Esophagus muscularis mucosa (tissue), 4 donors: Measurements from ENCODE around the gene EPHA6. TPM values are rescaled to one million over a fixed set of nuclear protein-coding genes. Genes with fewer than 3 reads are reported as not detected.

Source experiments
- DNase-seq: peaks from one replicate; pipeline ENCODE4 v3.0.0-alpha.2; 2017; ENCODE audit errors: extremely low spot score
- H3K27ac ChIP-seq, 4 donors: fragments of 200-600 bp; sonication (generic); replicated peaks in 1 of 4; 1 replicate in 3 of 4; 2 replicates in 1 of 4; pipeline ENCODE4 v1.5.1; 2016 to 2019; ENCODE audit warnings: mild to moderate bottlenecking in 1 of 4
- H3K27me3 ChIP-seq, 4 donors: fragments of 200-600 bp; sonication (generic); one replicate each; pipeline versions ENCODE4 v1.5.1 to v1.6.0; 2016 to 2019
- H3K36me3 ChIP-seq, 4 donors: fragments of 200-600 bp; sonication (generic); one replicate each; pipeline ENCODE4 v1.5.1; 2016 to 2019
- H3K4me1 ChIP-seq, 4 donors: fragments of 200-600 bp; sonication (generic); one replicate each; pipeline ENCODE4 v1.5.1; 2016 to 2019
- H3K4me3 ChIP-seq, 4 donors: fragments of 200-600 bp; sonication (generic); 1 replicate in 2 of 4; 2 replicates in 2 of 4; pipeline ENCODE4 v1.5.1; 2016 to 2019; ENCODE audit warnings: mild to moderate bottlenecking in 4 of 4, moderate library complexity in 1 of 4
- H3K9me3 ChIP-seq, 4 donors: fragments of 200-600 bp; sonication (generic); 1 replicate in 3 of 4; 2 replicates in 1 of 4; pipeline ENCODE4 v1.5.1; 2016 to 2019
- CTCF ChIP-seq, 3 experiments: fragments of 200-600 bp in 2 of 3; fragments of 450-650 bp in 1 of 3; sonication (generic) in 2 of 3; IDR thresholded peaks; one replicate each; pipeline ENCODE4 v1.5.1; 2017 to 2019; ENCODE audit warnings: antibody characterized with exemption in 3 of 3, mild to moderate bottlenecking in 2 of 3, moderate library complexity in 1 of 3
- EP300 ChIP-seq: sonication (generic); formaldehyde crosslinking; IDR thresholded peaks from one replicate; pipeline ENCODE4 v1.6.1; 2017; ENCODE audit warnings: antibody characterized with exemption
- POLR2A ChIP-seq: fragments of 450-650 bp; IDR thresholded peaks from one replicate; pipeline ENCODE4 v1.6.1; 2017; ENCODE audit warnings: antibody characterized with exemption, moderate library complexity, mild to moderate bottlenecking, low read depth
- POLR2AphosphoS5 ChIP-seq, 2 donors: sonication (generic); formaldehyde crosslinking; IDR thresholded peaks; one replicate each; pipeline ENCODE4 v1.6.1; 2017; ENCODE audit warnings: antibody characterized with exemption in 2 of 2
- WGBS: methylation state at CpG from one replicate; pipeline ENCODE4 v1.1.5; 2018; 5-methylcytosine and 5-hydroxymethylcytosine counted together
- intact Hi-C: fragments of 100-400 bp; cut with DNase I; formaldehyde crosslinking; loops from one replicate; pipeline ENCODE4 v1.15.1; 2023
- total RNA-seq, 4 donors: library from RNA; depleted of rRNA; stranded (reverse); fragments of >200 nt; gene quantifications; one replicate each; pipeline versions ENCODE4 v1.1.0 to v1.2.1, GENCODE V29; 2016

Gene EPHA6
- total RNA-seq, 4 donors from 2014 or later: 1.8 to 8.3 (median 4.2) TPM

DNA sequence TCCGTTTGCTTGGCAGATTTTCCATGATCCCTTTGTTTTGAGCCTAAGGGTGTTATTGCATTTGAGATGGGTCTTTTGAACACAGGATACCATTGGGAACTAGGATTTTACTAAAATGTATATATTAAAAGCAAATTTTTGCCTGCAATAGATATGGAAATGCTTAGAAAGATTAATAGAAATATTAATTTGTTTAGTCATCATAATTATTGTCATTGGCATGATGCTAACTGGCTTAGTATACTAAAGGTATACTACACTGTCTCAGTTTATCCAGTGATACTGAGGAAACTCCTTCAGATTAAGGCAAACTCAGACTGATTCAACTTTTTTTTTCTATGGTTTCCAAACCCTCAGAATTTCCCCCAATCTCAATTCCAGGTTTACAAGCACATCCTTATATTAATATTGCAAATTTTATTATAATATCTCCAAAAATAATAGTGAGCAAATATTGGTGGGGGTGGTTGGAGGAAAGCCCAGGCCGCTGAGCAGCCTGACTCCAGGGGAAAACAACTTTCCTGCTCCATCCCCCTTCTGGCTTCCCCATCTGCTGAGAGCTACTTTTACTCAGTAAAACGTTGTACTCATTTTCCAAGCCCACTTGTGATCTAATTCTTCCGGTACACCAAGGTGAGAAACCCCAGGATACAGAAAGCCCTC lies 291.7 kb downstream of the EPHA6 start:
- H3K27ac ChIP-seq: no peak overlapping the region
- TF ChIP-seq CTCF (IDR thresholded peaks at IDR 0.05) (no peak), POLR2A (no peak), EP300 (no peak)

GRCh38 chr3:97106652-97106989 lies 292.2 kb downstream of the EPHA6 start:
- no peaks in the 10 kb centered on the region for H3K9me3 ChIP-seq
- H3K4me1 ChIP-seq: no peaks in the 10 kb centered on the region
- WGBS: 86% methylated on average over 4 of the region's 4 CpGs
- no peaks in the 10 kb centered on the region for H3K36me3 ChIP-seq
- no peak for DNase-seq
- no peaks in the 10 kb centered on the region for H3K27me3 ChIP-seq
- H3K27ac ChIP-seq: no peak overlapping the region
- intact Hi-C loops: no loop called here
- TF ChIP-seq POLR2AphosphoS5 (IDR thresholded peaks at IDR 0.05): no peak
- TF ChIP-seq EP300: no peak
- no peak for TF ChIP-seq POLR2A
- no peak for TF ChIP-seq CTCF (IDR thresholded peaks at IDR 0.05)
- H3K4me3 ChIP-seq: no peak overlapping the region

More for the DNA sequence above, 291.7 kb downstream of the EPHA6 start:
- no peaks in the 10 kb centered on the region for H3K4me1 ChIP-seq
- H3K4me3 ChIP-seq: no peak overlapping the region
- DNase-seq: no peak
- intact Hi-C loops: no loop called here
- H3K9me3 ChIP-seq: no peaks in the 10 kb centered on the region
- no peaks in the 10 kb centered on the region for H3K36me3 ChIP-seq
- no peaks in the 10 kb centered on the region for H3K27me3 ChIP-seq
- 67% methylated on average over 4 of the region's 4 CpGs for WGBS

GRCh38 chr3:97108136-97108535 lies 293.7 kb downstream of the EPHA6 start:
- no peak for TF ChIP-seq POLR2AphosphoS5 (IDR thresholded peaks at IDR 0.05)
- TF ChIP-seq EP300: no peak
- no peak for TF ChIP-seq CTCF (IDR thresholded peaks at IDR 0.05)
- TF ChIP-seq POLR2A: no peak
- Histone ChIP-seq H3K36me3 (no peaks in the 10 kb centered on the region), H3K27ac (no peak overlapping the region), H3K27me3 (no peaks in the 10 kb centered on the region), H3K4me1 (no peaks in the 10 kb centered on the region), H3K4me3 (no peak overlapping the region), H3K9me3 (no peaks in the 10 kb centered on the region)
- no peak for DNase-seq
- WGBS: 79% methylated on average over 1 of the region's 1 CpG
- intact Hi-C loops: no loop called here

DNA sequence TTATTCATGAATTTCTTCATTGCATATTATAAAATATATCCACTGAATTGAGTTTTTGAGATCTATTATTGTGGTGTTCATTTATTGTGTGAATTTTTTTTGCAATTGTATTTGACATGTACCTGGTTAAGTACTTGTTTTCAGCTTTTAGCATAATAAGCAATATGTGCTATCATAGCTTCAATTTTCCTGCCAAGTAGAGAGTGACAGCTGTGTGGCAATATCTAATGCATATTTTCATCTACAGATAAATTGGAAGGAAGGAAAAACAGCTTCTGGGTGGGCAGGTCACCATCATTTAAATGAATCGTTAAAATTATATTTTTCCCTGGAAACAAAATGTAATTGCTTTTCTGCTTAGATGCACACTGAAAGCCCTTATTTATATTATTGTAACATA lies 296.9 kb downstream of the EPHA6 start:
- no peaks in the 10 kb centered on the region for H3K4me1 ChIP-seq
- no peak for DNase-seq
- intact Hi-C loops: no loop called here
- H3K9me3 ChIP-seq: no peaks in the 10 kb centered on the region
- 86% methylated on average over 1 of the region's 1 CpG for WGBS
- TF ChIP-seq POLR2AphosphoS5 (IDR thresholded peaks at IDR 0.05) (no peak), CTCF (IDR thresholded peaks at IDR 0.05) (no peak), POLR2A (no peak), EP300 (no peak)
- no peaks in the 10 kb centered on the region for H3K36me3 ChIP-seq
- H3K27ac ChIP-seq: no peak overlapping the region
- no peak overlapping the region for H3K4me3 ChIP-seq
- no peaks in the 10 kb centered on the region for H3K27me3 ChIP-seq

GRCh38 chr3:97121386-97121785 lies 307.0 kb downstream of the EPHA6 start:
- Histone ChIP-seq H3K27ac (no peak overlapping the region), H3K36me3 (no peaks in the 10 kb centered on the region), H3K9me3 (no peaks in the 10 kb centered on the region), H3K4me3 (no peak overlapping the region), H3K4me1 (peaks cover 0 to 5% (median 0%) of the 10 kb centered on the region in 4 donors), H3K27me3 (no peaks in the 10 kb centered on the region)
- no peak for TF ChIP-seq POLR2A
- TF ChIP-seq CTCF (IDR thresholded peaks at IDR 0.05): no peak
- intact Hi-C loops: no loop called here
- no peak for DNase-seq
- 55% methylated on average over 1 of the region's 1 CpG for WGBS
